ENCODE results near the gene GPI.
"Not testable (repeated sequence)": the region's sequence is repeated elsewhere in the genome, so short reads cannot be mapped to it uniquely, and the experiment has no call there.

The GPI gene

DNA sequence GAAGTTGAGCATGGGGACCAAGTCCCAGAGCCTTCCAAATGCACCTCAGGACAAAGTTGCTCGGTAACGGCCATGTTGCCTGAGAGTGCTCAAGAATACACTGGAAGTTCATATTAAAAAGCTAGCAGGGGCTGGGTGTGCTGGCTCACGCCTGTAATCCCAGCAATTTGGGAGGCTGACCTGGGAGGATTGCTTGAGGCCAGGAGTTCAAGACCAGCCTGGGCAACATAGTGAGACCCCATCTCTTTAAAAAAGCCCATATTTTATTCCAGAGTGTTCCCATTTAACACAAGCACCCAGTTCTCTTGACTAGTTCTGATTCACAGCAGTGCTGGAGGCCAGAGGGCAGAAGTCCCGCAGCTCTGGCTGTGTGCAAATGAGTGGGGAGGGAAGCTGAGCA lies 8.1 kb upstream of the GPI start:
- Mint-ChIP-seq H3K4me1 (peaks cover 27% of the 10 kb centered on the region), H3K27me3 (no peaks in the 10 kb centered on the region), H3K9me3 (no peaks in the 10 kb centered on the region), H3K36me3 (no peaks in the 10 kb centered on the region), H3K27ac (no peak overlapping the region), H3K4me3 (no peak overlapping the region)

DNA sequence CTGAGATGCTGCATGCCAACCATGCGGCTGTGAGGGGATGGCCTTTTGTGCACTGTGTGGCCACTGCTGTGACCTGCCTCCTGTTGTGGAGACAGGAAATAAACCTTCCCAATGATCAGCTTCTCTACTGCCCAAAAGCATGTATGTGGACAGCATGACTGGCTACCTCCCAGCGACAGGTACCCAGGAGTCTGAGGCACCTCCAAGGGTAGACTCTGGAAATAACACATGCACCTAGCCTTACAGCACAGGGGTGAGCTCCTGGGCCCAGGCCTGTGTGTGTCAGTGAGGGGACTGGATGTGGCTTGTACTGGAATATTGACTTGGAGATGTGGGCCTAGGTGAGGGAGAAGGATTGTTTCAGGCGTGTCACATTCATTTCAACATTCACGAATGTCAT lies 7.6 kb upstream of the GPI start:
- Mint-ChIP-seq H3K4me3 (peak overlapping the region; percentile 30), H3K36me3 (no peaks in the 10 kb centered on the region), H3K27ac (no peak overlapping the region), H3K27me3 (no peaks in the 10 kb centered on the region), H3K9me3 (no peaks in the 10 kb centered on the region), H3K4me1 (peaks cover 27% of the 10 kb centered on the region)

DNA sequence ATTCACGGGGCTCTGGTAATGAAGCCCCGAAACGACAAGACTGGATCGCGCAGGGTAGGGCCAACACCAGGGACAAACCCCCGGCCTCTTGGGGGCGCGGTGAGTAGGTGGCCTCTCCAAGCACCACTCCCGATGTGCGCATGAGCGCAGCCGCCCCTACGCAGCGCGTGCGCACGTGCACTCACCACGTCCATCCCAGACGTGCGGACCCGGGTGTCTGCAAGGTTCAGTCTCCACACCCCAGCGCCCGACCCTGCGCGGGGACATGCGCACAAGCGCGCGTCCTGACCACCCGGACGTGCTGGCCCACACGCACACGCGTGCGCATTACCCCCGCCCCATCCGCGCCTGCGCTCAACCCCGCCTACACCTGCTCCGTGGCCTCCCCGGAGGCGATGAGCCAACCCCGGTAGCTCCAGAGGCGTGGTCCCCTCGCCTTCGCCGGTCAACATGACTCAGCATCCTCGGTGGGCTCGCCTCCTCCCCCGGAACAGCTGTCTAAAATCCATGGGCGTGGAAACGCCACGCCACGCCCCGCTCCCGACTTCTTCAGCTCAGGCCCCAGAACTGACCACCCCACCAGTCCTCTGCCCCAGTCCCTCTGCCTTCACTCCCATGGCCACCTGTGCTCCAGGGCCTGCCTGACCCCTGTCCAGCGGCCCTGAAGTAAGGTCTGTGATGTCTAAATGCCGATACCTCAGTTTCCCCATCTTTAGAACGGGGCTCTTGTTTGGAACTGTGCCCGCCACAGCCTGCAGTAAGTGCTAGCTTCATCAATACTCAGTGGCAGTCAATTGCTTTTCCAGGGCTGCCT lies 5.6 kb upstream of the GPI start:
- Mint-ChIP-seq H3K9me3 (no peaks in the 10 kb centered on the region), H3K4me3 (peak overlapping the region; percentile 89), H3K27me3 (no peaks in the 10 kb centered on the region), H3K36me3 (no peaks in the 10 kb centered on the region), H3K4me1 (peaks cover 30% of the 10 kb centered on the region), H3K27ac (peak overlapping the region; percentile 98)

DNA sequence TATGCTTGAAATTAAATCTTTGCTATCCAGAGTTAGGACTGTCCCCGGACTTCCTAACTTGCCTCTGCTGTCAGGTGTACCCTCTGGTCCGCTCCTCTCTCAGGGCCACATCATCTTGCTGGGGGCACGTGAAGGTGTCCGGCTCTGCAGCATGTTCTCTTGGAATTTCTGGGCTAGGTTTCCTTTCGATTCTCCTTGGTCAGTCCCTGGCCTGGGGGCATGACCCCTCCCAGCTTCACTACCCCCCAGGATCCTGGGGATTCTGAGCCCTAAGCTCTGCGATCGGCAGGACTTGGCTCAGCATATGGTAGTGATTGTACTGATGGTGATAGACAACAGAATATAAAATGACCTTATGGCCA lies 5.1 kb upstream of the GPI start:
- H3K27ac Mint-ChIP-seq: peak overlapping the region; percentile 98
- H3K27me3 Mint-ChIP-seq: no peaks in the 10 kb centered on the region
- H3K9me3 Mint-ChIP-seq: no peaks in the 10 kb centered on the region
- peaks cover 34% of the 10 kb centered on the region for H3K4me1 Mint-ChIP-seq
- H3K4me3 Mint-ChIP-seq: peak overlapping the region; percentile 89
- H3K36me3 Mint-ChIP-seq: no peaks in the 10 kb centered on the region

DNA sequence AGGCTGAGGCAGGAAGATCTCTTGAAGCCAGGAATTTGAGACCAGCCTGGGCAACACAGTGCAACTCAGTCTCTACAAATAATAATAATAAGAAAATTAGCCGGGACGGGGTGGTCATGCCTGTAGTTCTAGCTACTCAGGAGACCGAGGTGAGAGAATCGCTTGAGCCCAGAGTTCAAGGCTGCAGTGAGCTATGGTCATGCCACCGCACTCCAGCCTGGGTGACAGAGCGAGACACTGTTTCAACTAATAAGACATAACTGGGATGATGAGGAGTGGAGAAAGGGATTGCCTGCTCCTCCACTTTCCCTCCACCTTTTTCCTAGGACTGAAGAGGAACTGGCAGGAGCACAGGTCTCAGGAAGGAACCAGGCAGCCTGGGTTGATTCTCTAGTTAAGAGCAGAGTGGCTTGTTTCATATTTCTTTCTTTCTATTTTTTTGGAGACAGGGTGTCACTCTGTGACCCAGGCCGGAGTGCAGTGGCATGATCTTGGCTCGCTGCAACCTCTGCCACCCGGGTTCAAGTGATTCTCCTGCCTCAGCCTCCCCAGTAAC lies 4.6 kb upstream of the GPI start:
- Mint-ChIP-seq H3K4me3 (peak overlapping the region; percentile 89), H3K27ac (no peak overlapping the region), H3K9me3 (no peaks in the 10 kb centered on the region), H3K27me3 (no peaks in the 10 kb centered on the region), H3K36me3 (no peaks in the 10 kb centered on the region), H3K4me1 (peaks cover 34% of the 10 kb centered on the region)

DNA sequence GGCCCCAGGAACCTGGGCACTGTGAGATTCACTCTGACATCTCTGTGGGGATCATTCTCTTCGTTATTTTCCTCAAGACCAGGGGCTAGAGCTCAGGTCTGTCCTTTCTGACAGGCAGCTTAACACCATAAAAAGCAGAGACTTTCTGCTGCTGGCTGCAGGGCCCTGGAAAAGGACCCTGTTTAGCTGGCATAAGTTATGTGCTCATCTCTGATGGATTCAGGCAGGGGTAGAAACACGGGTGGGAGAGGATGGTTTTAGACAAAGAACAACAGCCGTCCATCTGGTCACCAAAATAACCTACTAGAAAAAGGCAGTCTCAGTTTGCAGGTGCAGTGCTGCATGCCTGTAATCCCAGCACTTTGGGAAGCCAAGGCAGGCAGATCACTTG lies 2.3 kb upstream of the GPI start:
- H3K4me1 Mint-ChIP-seq: peaks cover 53% of the 10 kb centered on the region
- H3K4me3 Mint-ChIP-seq: peak overlapping the region; percentile 26
- no peak overlapping the region for H3K27ac Mint-ChIP-seq
- no peaks in the 10 kb centered on the region for H3K27me3 Mint-ChIP-seq
- H3K36me3 Mint-ChIP-seq: peaks cover 10% of the 10 kb centered on the region
- no peaks in the 10 kb centered on the region for H3K9me3 Mint-ChIP-seq

DNA sequence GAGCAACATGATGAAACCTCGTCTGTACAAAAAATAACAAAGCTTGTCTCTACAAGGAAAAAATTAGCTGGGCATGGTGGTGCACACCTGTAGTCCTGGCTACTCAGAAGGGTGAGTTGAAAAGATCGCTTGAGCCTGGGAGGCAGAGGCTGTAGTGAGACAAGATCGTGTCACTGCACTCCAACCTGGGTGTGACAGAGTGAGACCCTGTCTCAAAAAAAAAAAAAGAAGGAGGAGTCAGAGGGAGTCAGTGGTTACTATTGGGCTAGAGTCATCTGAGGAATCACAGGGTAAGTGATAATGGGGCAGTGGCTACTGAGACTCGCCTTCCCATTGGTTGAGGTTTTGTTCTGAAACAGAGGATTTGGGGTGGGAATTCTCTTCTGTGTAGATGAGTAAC lies 1.9 kb upstream of the GPI start:
- H3K27me3 Mint-ChIP-seq: no peaks in the 10 kb centered on the region
- H3K4me3 Mint-ChIP-seq: peak overlapping the region; percentile 26
- H3K4me1 Mint-ChIP-seq: peaks cover 51% of the 10 kb centered on the region
- H3K9me3 Mint-ChIP-seq: no peaks in the 10 kb centered on the region
- H3K36me3 Mint-ChIP-seq: peaks cover 11% of the 10 kb centered on the region
- no peak overlapping the region for H3K27ac Mint-ChIP-seq

DNA sequence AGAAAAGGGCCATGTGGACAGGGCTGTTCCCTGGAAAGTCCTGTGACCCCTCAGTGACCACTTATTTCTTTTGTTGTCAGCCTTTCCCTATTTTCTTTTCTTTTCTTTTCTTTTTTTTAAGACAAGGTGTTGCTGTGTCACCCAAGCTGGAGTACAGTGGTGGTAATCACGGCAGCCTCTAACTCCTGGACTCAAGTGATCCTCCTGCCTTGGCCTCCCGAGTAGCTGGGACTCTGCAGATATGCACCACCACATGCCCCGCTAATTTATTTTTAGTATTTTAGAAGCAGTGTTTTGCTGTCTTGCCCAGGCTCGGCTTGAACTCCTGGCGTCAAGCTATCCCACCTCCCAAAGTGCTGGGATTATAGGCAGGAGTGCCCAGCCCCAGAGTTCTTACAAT lies 1.1 kb upstream of the GPI start:
- Mint-ChIP-seq H3K27me3 (no peaks in the 10 kb centered on the region), H3K36me3 (peaks cover 12% of the 10 kb centered on the region), H3K27ac (no peak overlapping the region), H3K4me3 (no peak overlapping the region), H3K9me3 (no peaks in the 10 kb centered on the region), H3K4me1 (peaks cover 46% of the 10 kb centered on the region)

DNA sequence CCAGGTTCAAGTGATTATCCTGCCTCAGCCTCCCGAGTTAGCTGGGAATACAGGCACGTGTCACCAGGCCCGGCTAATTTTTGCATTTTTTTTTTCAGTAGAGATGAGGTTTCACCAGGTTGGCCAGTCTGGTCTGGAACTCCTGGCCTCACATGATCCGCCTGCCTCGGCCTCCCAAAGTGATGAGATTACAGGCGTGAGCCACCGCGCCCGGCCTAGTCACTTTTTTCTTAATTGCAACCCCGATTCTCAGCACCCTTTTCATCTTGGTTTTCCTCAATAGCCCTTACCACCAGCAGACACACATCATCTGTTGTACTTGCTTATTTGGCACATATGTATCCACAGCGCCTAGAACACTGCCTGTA lies 550 bp upstream of the GPI start:
- H3K4me3 Mint-ChIP-seq: peak overlapping the region; percentile 97
- H3K36me3 Mint-ChIP-seq: peaks cover 12% of the 10 kb centered on the region
- no peaks in the 10 kb centered on the region for H3K9me3 Mint-ChIP-seq
- H3K27ac Mint-ChIP-seq: peak overlapping the region; percentile 78
- no peaks in the 10 kb centered on the region for H3K27me3 Mint-ChIP-seq
- H3K4me1 Mint-ChIP-seq: peaks cover 42% of the 10 kb centered on the region

DNA sequence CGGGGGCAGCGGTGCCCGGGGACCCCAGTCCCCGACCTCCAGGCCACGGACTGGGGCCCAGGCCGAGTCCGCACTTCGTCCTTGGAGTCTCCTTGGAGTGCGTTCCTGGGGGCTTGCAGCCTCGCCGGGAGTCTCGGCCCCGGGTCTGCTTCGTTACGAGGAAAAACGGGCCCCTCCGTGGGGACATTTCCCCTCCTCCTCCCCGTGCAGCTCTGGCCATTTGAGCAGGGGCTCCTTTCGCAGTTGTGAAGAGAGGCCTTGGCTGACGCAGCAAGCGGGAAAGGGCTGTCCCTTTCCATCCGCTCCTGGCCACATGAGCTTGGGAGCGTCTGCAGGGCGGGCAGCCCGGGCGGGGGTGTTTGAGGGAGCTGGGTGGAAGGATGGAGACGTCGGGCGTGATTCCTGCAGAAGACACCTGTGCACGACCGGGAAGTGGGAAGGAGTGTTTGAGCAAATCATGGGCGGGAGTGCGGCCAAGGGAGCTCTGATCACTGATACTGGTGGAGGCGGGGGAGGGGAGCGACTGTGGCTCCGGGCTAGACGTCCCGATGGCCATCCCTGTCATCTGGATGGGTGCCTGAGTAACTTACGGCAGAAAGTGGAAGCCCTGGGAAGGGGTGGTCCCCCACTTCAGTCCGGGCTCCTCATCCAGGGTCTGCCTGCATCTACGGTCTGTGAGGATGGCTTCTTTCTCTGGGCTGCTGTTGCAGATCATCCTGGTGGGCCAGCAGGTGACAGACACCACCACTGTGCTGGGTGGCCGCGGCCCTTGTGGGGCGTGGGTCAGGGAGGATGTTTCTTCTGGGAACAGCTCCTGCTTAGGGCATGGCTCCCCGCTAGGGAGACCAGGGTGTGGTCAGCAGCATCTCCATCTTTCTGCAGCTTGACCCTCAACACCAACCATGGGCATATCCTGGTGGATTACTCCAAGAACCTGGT lies 736 bp downstream of the GPI start:
- Mint-ChIP-seq H3K27ac (peak overlapping the region; percentile 65), H3K27me3 (no peaks in the 10 kb centered on the region), H3K36me3 (peaks cover 15% of the 10 kb centered on the region), H3K4me1 (peaks cover 41% of the 10 kb centered on the region), H3K4me3 (peak overlapping the region; percentile 97), H3K9me3 (no peaks in the 10 kb centered on the region)

DNA sequence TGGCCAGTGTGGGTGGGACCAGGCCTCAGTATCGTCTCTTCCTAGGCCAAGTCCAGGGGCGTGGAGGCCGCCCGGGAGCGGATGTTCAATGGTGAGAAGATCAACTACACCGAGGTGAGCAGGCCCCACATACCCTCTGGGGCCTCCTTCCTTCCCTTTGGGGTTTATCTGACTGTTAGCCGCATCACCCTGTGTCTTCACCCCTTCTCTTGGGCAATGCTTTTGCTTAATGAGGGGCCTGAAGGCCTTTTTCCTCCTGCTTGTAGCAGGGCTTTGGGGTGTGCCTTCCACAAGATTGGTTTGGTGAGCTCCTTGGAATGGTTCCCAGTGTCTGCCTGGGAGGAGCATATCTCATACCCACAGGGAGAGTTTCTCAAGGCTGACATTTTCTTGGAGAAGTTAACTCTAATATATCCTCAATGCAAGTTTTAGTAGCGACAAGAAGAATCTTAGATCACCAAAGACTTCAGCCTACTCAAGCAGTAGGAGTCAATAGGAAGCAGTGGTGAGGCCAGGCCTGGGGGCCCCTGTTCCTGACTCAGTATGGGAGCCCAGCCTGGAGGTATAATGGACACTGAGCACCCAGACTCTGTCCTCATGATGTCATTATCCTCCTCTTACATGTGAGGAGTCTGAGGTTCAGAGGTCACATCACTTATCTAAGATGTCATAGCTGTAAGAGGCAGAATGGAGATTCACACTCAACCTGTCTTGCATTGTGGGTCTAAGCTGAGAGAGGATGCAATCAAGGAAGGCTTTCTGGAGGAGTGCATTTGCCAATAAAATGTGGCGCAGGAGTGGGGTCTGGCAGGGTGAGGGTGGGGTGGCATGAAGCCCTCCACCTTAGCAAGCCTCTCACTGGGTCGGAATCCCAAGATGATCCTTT lies 2.0 kb downstream of the GPI start:
- H3K36me3 Mint-ChIP-seq: peaks cover 15% of the 10 kb centered on the region
- H3K4me3 Mint-ChIP-seq: peak overlapping the region; percentile 77
- H3K9me3 Mint-ChIP-seq: no peaks in the 10 kb centered on the region
- no peak overlapping the region for H3K27ac Mint-ChIP-seq
- H3K27me3 Mint-ChIP-seq: no peaks in the 10 kb centered on the region
- H3K4me1 Mint-ChIP-seq: peaks cover 48% of the 10 kb centered on the region

DNA sequence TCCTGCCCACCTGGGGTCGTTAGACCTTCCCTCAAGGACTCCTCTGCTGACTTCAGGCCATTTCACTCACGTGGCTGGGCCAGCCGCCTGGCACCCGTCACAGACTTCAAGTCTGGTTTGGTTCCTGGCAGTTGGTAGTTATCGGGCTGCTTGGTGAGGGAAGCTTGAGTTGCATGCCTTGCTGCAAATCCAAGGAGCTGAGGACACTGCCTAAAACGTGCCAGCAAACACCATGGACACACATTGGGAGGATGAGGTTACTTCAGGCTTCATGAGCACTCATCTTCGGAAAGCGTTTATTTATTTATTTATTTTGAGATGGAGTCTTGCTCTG lies 2.6 kb downstream of the GPI start:
- H3K9me3 Mint-ChIP-seq: no peaks in the 10 kb centered on the region
- H3K4me1 Mint-ChIP-seq: peaks cover 48% of the 10 kb centered on the region
- peaks cover 15% of the 10 kb centered on the region for H3K36me3 Mint-ChIP-seq
- H3K27me3 Mint-ChIP-seq: no peaks in the 10 kb centered on the region
- no peak overlapping the region for H3K27ac Mint-ChIP-seq
- no peak overlapping the region for H3K4me3 Mint-ChIP-seq

DNA sequence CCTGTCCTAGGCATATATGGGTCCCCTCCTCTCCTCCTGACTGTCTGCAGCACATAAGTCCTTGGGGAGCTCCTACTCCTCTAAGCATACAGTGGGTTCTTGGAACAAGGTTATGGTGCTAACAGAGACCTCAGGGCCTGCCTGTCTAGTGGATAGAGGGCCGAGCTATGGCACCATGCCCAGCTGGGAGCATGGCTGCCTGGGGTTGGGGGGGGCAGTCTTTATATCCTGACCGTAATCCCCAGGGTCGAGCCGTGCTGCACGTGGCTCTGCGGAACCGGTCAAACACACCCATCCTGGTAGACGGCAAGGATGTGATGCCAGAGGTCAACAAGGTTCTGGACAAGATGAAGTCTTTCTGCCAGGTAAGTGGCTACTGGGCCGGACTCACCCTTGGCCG lies 3.3 kb downstream of the GPI start:
- peak overlapping the region; percentile 72 for H3K4me3 Mint-ChIP-seq
- no peaks in the 10 kb centered on the region for H3K27me3 Mint-ChIP-seq
- H3K4me1 Mint-ChIP-seq: peaks cover 48% of the 10 kb centered on the region
- peak overlapping the region; percentile 82 for H3K27ac Mint-ChIP-seq
- peaks cover 15% of the 10 kb centered on the region for H3K36me3 Mint-ChIP-seq
- H3K9me3 Mint-ChIP-seq: no peaks in the 10 kb centered on the region

DNA sequence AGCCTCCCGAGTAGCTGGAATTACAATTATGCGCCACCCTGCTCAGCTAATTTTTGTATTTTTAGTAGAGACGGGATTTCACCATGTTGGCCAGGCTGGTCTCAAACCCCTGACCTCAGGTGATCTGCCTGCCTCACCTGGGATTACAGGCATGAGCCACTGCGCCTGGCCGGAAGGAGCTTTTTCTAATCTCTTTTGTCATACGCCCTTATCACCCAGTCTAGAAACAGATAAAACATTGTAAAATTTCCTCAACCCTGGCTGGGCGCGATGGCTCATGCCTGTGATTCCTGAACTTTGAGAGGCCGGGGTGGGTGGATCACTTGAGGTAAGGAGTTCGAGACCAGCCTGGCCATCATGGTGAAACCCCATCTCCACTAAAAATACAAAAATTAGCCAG lies 4.2 kb downstream of the GPI start:
- not testable (repeated sequence) for H3K4me3 Mint-ChIP-seq, H3K27ac Mint-ChIP-seq, H3K9me3 Mint-ChIP-seq, H3K27me3 Mint-ChIP-seq
- Mint-ChIP-seq H3K4me1 (peaks cover 47% of the 10 kb centered on the region), H3K36me3 (peaks cover 16% of the 10 kb centered on the region)

DNA sequence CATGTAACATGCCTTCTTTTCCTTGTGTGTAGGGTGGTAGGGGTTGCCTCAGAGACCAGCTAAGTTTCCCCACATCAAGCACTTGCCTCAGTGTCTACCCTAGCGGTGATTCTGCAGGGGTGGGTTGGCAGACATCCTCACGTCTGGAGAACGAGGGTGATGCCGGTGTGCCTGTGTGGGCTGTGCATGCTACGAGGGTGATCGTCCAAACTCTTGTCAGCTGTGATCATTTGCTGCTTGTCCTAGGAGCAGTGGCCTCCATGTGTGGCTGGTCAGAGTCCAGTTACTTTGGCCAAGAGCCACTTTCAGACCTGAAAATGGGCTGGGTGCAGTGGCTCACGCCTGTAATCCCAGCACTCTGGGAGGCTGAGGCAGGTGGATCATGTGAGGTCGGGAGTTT lies 5.1 kb downstream of the GPI start:
- Mint-ChIP-seq H3K4me1 (peaks cover 41% of the 10 kb centered on the region), H3K36me3 (peaks cover 19% of the 10 kb centered on the region), H3K27me3 (no peaks in the 10 kb centered on the region), H3K9me3 (no peaks in the 10 kb centered on the region), H3K4me3 (no peak overlapping the region), H3K27ac (no peak overlapping the region)

Measured in activated naive CD4-positive, alpha-beta T cell treated with anti-CD3 and anti-CD28 coated beads, Interleukin-2, amount 50 U/mL, for 24 hours (primary cell).